Neural crest cell (in vitro differentiated cells): Measurements from ENCODE around the gene SLC1A7. TPM values are rescaled to one million over a fixed set of nuclear protein-coding genes. Genes with fewer than 3 reads are reported as not detected.

Experiments used
- DNase-seq: peaks from one replicate; pipeline ENCODE4 v3.0.0; 2021; ENCODE audit warnings: low read depth, mixed read lengths, low spot score
- H3K27ac Mint-ChIP-seq: one replicate; pipeline ENCODE4 v1.8.0; 2021; ENCODE audit warnings: mild to moderate bottlenecking, mixed read lengths; ENCODE audit not compliant: unreplicated experiment
- H3K27me3 Mint-ChIP-seq: 2 replicates; pipeline ENCODE4 v1.8.0; 2021; ENCODE audit warnings: low read depth, mild to moderate bottlenecking, mixed read lengths
- H3K36me3 Mint-ChIP-seq: 2 replicates; pipeline ENCODE4 v1.8.0; 2021; ENCODE audit warnings: low read depth, mild to moderate bottlenecking, mixed read lengths
- H3K4me1 Mint-ChIP-seq: 2 replicates; pipeline ENCODE4 v1.8.0; 2021; ENCODE audit warnings: mixed read lengths
- H3K4me3 Mint-ChIP-seq: one replicate; pipeline ENCODE4 v1.8.0; 2021; ENCODE audit warnings: mild to moderate bottlenecking, mixed read lengths
- H3K9me3 Mint-ChIP-seq: 2 replicates; pipeline ENCODE4 v1.8.0; 2021; ENCODE audit warnings: mixed read lengths
- CTCF ChIP-seq: fragments of 200-600 bp; sonication (generic); conservative IDR thresholded peaks from 2 replicates; pipeline ENCODE4 v1.5.0; 2021; ENCODE audit warnings: antibody characterized with exemption, mild to moderate bottlenecking
- total RNA-seq: library from RNA; stranded (reverse); gene quantifications from 2 replicates; pipeline ENCODE4 v1.2.1, GENCODE V29; 2021

Gene SLC1A7
- total RNA-seq, 1 donor from 2014 or later: not detected

GRCh38 chr1:53088616-53089300, 53.7 kb downstream of the SLC1A7 start:
- no peak overlapping the region for H3K4me3 Mint-ChIP-seq
- H3K27me3 Mint-ChIP-seq: no peaks in the 10 kb centered on the region
- H3K27ac Mint-ChIP-seq: no peak overlapping the region
- H3K9me3 Mint-ChIP-seq: no peaks in the 10 kb centered on the region
- no peak for DNase-seq
- no peaks in the 10 kb centered on the region for H3K4me1 Mint-ChIP-seq
- TF ChIP-seq CTCF: no peak
- H3K36me3 Mint-ChIP-seq: no peaks in the 10 kb centered on the region

GRCh38 chr1:53087332-53088285, 54.8 kb downstream of the SLC1A7 start:
- Mint-ChIP-seq H3K4me3 (no peak overlapping the region), H3K4me1 (peaks cover 9% of the 10 kb centered on the region), H3K9me3 (no peaks in the 10 kb centered on the region), H3K36me3 (no peaks in the 10 kb centered on the region), H3K27ac (peak overlapping the region; percentile 62), H3K27me3 (no peaks in the 10 kb centered on the region)
- no peak for DNase-seq
- peak; percentile 34 for TF ChIP-seq CTCF

DNA sequence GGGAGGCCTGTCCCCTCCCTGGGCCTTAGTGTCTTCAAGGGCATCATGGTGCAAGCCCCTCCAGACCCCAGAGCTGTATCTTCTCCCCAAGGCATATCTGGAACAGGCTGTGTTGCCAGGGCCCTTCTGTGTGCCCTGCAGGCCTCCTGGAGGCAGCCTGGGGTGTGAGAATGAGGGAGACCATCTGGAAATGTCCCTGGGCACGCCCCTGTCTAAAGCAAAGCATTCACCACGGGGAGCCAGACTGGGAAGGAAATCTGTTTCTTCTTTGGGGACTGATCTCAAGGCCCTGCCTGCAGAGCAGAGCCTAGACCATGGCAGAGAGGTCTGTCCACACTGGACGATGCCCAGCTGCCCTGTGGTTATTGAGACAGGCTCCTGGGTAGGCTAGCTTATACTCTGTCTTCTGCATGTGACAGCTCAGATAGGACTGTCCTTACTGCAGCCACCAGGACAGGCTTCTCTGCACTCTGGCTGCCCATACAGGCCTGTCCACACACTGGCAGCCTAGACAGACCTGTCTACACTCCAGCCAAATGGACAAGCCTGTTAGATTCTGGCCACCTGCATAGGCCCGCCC, 55.9 kb downstream of the SLC1A7 start:
- Mint-ChIP-seq H3K4me3 (no peak overlapping the region), H3K27ac (no peak overlapping the region), H3K4me1 (peaks cover 14% of the 10 kb centered on the region), H3K27me3 (no peaks in the 10 kb centered on the region), H3K9me3 (no peaks in the 10 kb centered on the region), H3K36me3 (no peaks in the 10 kb centered on the region)
- DNase-seq: no peak
- no peak for TF ChIP-seq CTCF

- H3K4me1 Mint-ChIP-seq: peaks cover 14% of the 10 kb centered on the region
- H3K4me3 Mint-ChIP-seq: no peak overlapping the region
- no peak for TF ChIP-seq CTCF
- H3K36me3 Mint-ChIP-seq: no peaks in the 10 kb centered on the region
- H3K27me3 Mint-ChIP-seq: no peaks in the 10 kb centered on the region
- H3K27ac Mint-ChIP-seq: no peak overlapping the region
- no peak for DNase-seq
- H3K9me3 Mint-ChIP-seq: no peaks in the 10 kb centered on the region
Observed at GRCh38 chr1:53085405-53085804, 57.0 kb downstream of the SLC1A7 start.

DNA sequence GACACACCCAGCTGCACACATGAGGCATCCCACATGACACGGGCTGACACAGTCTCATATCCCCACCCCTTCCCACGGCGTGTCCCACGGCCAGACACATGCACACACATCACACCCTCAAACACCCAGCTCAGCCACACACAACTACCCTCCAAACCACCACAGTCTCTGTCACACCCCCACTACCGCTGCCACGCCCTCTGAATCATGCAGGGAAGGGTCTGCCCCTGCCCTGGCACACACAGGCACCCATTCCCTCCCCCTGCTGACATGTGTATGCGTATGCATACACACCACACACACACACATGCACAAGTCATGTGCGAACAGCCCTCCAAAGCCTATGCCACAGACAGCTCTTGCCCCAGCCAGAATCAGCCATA, 57.9 kb downstream of the SLC1A7 start:
- Mint-ChIP-seq H3K9me3 (no peaks in the 10 kb centered on the region), H3K4me3 (no peak overlapping the region), H3K36me3 (no peaks in the 10 kb centered on the region), H3K27ac (peak overlapping the region; percentile 44), H3K27me3 (no peaks in the 10 kb centered on the region), H3K4me1 (peaks cover 14% of the 10 kb centered on the region)
- no peak for TF ChIP-seq CTCF
- no peak for DNase-seq
